GM21737 (cell line): Measurements from ENCODE around the gene AAK1.

Experiments
- ATAC-seq: cut with Tn5 transposase; IDR thresholded peaks from one replicate; pipeline ENCODE4 v1.9.1; 2021; ENCODE audit warnings: mild to moderate bottlenecking, moderate library complexity; ENCODE audit not compliant: unreplicated experiment

The AAK1 gene

DNA sequence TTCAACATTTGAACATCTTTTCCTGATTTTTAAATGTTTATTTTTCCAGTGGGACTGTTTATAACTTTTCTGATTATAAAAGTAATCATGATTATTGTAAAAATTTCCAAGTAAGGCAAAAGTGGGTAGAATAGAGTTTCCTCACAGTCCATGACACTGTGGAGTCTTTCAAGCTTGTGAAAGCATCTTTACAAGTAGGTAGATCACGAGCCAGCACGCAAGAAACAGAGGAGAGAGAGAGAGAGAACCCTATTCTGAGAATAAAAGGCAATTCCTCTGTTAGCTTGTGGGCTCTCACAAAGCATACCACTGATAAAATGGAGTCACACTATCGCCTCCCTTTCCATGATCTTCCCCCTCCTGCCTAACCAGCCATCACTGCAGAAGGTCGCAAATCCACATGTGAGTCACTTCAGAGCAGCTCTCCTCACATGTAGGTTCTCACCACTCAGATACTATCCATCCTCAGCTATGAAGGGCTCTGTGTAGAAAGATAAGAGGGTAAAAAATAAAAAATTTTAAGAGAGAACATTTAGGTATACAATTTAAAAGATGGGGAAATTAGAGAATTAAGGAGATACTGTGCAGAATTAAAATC is 40.3 kb downstream of the AAK1 start:
- no peak for ATAC-seq

DNA sequence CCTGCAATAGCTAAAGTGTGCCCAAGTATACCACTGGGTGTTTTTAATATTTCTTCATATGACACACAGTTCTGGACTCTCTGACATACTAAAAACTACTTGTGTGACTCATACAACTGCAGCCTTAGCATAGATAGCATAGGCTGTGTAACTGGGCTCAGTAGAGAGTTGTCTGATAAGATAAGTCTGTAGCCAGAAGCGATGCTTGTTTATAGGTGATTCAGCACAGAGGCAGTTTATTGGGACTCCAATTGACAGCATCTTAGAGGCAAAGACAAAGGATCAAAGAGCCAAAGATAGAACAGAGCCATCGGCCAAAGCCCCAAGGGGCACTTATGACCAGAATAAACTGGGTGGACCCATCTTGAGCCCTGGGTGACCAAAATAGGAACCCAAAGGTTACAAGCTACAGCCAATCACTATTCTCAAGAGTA is 42.3 kb downstream of the AAK1 start:
- ATAC-seq: no peak

GRCh38 chr2:69600425-69600824 is 43.1 kb downstream of the AAK1 start:
- no peak for ATAC-seq

DNA sequence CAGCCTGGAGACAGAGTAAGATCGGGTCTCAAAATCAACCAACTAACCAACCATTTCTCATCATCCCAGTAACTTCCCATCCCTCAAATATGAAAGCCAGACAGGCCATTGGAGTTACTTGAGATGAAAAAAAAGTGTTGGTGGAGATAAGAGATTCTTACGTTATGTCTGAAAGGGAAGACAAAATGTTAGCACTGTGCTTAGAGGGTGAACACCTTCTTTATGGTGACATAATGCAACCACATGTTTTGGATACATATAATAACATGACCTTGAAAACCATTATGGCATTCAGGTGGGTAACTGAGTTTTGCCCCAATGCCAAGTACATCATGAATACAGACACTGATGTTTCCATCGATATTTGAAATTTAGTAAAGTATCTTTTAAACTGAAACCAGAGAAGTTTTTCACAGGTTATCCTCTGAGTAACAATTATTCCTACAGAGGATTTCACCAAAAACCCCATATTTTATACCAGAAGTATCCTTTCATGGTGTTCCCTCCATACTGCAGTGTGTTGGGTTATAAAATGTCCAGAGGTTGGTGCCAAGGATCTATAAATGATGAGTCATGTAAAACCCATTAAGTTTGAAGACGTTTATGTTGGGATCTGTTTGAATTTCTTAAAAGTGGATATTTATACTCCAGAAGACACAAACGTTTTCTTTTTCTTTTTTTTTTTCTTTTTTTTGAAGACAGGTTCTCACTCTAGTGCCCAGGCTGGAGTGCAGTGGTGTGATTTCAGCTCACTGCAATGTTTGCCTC is 45.5 kb downstream of the AAK1 start:
- no peak for ATAC-seq

GRCh38 chr2:69597105-69597504 is 46.4 kb downstream of the AAK1 start:
- no peak for ATAC-seq

DNA sequence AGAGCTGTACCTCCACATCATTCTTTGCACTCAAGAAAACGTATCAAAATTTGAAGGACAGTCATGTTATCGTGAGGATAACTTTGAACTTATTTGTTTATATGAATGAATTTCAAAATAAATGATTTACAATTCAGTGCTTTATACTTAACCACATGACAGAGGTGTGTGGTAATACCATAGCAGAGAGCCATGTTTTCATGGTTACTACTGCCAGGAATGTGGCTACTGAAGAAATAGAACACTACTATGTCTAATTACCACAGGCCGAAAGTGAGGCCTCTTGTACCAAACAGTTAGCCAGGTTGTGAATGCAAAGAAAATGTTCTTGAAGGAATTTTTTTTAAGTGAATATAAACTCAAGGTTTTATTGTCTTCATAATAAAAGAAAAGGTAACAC is 49.2 kb downstream of the AAK1 start:
- no peak for ATAC-seq

DNA sequence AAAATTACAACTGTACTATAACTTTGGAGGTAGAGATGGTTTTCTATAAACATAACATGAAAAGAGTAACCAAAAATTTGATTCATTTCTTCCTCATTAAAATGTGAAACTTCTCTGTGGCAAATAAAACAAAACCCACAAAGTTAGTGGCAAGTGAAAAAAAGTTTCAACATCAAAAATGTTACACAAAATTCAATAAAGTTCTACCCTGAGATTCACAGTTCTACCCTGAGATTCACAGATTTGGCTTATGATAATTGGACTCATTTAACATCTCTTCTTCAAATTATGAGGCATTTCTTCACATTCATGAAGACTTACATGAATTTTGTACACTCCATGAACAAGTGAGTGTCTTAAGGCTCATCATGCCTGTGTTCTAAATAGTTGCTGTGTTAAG is 51.0 kb downstream of the AAK1 start:
- no peak for ATAC-seq

DNA sequence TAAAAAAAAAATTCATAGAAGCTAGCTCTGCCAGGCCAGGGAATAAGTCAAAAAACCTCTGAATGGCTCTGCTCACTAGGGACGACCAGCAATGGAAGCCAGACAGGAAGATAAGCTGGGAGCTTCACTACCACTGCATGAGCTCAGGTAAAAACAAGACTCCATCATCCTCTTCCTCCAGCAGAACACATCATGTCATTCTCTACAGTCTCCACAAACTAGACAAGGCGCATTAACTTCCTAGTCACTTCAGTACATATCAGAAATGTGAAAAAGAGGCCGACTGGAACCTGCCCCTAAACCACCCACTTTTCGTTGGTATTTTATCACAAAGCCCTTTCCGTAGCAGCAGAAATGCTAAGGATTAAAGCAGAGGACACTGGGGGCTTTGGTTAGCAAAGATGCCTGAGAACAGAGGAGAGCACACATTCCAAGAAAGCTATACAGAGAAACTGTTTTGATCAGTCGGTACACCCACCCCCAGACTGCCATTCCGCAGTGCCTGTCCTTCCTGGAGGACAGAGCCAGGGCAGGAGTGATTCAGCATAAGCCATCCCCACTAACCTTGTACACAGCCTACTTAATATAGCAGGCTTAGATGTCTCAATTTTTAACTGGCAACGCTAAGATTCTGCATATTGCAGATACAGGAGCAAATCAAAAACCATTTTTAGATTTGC is 53.4 kb downstream of the AAK1 start:
- ATAC-seq: no peak

DNA sequence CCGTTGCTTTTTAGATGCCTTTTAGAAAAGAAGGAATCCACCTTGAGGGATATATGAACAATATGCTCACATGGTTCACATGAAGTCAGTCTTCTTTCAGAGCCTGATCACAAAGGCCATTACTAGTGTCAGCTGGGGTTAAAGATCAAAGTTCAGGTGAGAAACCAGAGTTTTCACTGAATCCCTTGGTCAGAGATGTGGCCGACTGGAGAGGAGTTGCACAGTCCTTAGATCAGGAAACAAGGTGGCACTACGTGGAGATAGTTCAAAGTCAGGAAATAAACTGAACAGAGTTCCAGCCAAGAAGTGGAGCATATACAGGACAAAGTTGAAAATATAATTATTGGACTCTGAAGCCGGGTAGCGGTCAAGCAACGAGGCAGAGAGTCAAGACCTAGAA is 54.6 kb downstream of the AAK1 start:
- ATAC-seq: no peak

GRCh38 chr2:69588403-69588802 is 55.1 kb downstream of the AAK1 start:
- ATAC-seq: no peak

GRCh38 chr2:69585855-69586555 is 57.5 kb downstream of the AAK1 start:
- ATAC-seq: no peak

- no peak for ATAC-seq
Measured at GRCh38 chr2:69584127-69584889, 59.2 kb downstream of the AAK1 start.

DNA sequence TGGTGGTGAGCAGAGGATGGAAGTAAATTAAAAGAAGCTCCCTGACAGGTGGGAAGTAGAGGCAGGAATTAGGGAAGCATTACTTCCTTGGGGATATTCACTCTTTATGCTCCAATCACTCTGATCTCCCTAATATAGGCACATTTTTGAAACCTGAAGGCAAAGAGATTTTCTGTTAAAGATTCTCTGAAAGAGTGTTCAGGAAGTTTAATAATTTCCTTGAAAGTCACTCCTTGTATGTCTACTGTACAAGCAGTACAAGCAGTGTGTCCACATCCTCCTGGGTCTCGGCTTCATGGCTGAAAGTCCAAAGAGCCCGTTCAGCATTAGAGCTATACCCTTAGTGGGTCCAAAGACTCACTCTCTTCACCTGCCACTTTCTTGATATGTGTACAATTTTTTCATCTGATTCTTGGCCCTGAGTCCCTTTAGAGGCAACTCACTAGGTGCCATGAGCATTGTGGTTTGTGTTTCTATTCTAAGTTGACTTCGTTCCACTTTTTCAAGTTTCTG is 60.2 kb downstream of the AAK1 start:
- no peak for ATAC-seq

- no peak for ATAC-seq
Measured at GRCh38 chr2:69582582-69583176, 60.9 kb downstream of the AAK1 start.

DNA sequence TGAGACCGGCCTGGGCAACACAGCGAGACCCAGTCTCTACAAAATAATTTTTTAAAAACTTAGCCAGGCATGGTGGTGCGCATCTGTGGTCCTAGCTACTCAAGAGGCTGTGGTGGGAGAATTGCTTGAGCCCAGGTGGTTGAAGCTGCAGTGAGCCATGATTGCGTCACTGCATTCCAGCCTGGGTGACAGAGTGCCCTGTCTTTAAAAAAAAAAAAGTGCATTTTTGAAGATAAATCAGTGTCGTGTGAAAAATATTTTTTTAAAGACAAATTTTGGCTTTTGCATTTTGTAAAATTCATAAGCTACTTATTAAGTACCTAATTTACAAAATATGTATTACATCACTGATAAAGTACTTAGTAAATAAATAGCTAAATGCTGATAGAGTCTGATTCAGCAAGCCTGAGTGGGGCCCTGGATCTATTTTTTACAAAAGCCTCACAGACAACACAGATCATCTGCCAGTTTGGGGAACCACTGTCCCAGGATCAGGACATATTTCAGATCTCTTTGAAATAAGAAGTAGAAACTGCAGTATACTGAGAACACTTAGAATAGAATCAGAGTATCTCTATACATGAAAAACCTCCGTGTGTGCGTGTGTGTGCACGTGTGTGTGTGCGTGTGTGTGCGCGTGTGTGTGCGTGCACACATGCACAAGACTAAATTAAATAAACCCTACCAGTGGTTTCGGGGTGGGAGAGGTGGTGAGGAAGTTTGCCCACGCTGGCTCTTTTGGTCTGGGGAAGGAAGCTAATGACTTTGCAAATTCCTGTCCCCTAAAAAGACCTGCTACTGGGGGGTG is 61.6 kb downstream of the AAK1 start:
- ATAC-seq: no peak

- no peak for ATAC-seq
Measured at GRCh38 chr2:69580486-69580885, 63.1 kb downstream of the AAK1 start.

DNA sequence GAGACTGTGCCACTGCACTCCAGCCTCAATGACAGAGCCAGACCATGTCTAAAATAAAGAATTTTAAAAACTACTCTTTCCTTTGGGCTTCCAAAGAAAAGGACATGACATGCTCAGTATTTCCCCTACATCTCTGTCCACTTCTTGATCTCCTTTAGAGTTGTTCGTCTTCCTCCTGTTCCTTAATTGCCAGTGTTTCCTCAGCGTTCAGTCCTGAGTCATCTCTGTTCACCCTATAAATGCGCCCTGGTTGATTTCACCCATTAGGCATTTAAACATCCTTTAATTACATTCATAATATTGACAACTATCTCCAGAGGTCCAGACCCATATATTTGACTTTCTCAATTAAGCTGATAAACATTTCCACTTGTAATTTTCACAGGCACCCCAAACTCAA is 64.0 kb downstream of the AAK1 start:
- no peak for ATAC-seq

- no peak for ATAC-seq
Measured at GRCh38 chr2:69578198-69578540, 65.4 kb downstream of the AAK1 start.

DNA sequence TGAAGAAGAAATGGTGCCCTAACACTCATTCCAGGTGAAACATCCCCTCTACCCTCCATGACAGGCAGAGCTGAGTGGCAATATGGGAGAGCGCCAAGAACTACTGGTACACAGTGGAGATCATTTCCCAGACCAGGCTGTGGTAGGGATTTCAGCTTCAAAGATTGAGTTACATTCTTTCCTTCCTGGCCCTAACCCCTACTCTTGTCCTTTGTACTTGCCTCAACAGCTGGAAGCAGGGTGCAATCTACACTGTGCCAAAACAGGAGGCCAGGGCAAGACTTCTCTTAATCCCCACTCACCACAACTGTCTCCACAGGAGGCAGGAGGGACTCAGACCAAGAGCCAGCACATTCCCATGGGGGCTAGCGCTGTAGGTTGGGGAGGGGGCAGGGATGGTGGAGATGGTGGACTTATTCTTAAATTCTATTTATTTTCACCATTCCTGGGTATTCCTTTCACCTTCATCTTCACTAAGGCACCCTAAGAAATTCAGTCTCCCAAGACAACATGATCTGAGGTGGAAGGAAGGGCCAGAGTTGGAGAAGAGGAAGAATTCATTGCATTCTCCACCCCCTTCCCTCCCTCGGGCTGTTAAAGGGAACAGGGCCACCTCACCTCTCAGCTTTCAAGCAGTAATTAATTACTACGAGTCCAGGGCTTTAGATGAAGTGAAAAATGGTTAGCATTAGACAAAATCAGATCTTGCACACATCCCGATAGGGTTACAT is 65.9 kb downstream of the AAK1 start:
- no peak for ATAC-seq
